ENCODE data around the gene ANKRD13D. TPM values are rescaled to one million over a fixed set of nuclear protein-coding genes. Genes with fewer than 3 reads are reported as not detected.

ANKRD13D gene
- total and polyA plus RNA-seq, 8 donors = 9.8 to 60.7 (median 14.9) TPM

- Histone ChIP-seq H3K36me3 (peaks cover 6 to 62% (median 40%) of the 10 kb centered on the region in 3 donors), H3K4me3 (no peak overlapping the region), H3K27ac (no peak overlapping the region), H3K9me3 (no peaks in the 10 kb centered on the region), H3K4me1 (no peaks in the 10 kb centered on the region), H3K27me3 (no peaks in the 10 kb centered on the region)
- DNase-seq = peak in 1 of 6 donors; percentile 6
- no peak for FAIRE-seq
- intact Hi-C loops (cut with DNase I) = loop anchor here in 1 of 3 donors (10.0 kb wide), 1 partner anchor 130 kb away; no protein-coding TSS in a partner anchor
- TF ChIP-seq, protein P1, sequence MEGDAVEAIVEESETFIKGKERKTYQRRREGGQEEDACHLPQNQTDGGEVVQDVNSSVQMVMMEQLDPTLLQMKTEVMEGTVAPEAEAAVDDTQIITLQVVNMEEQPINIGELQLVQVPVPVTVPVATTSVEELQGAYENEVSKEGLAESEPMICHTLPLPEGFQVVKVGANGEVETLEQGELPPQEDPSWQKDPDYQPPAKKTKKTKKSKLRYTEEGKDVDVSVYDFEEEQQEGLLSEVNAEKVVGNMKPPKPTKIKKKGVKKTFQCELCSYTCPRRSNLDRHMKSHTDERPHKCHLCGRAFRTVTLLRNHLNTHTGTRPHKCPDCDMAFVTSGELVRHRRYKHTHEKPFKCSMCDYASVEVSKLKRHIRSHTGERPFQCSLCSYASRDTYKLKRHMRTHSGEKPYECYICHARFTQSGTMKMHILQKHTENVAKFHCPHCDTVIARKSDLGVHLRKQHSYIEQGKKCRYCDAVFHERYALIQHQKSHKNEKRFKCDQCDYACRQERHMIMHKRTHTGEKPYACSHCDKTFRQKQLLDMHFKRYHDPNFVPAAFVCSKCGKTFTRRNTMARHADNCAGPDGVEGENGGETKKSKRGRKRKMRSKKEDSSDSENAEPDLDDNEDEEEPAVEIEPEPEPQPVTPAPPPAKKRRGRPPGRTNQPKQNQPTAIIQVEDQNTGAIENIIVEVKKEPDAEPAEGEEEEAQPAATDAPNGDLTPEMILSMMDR (IDR thresholded peaks at IDR 0.05) = no peak
- ATAC-seq = no peak
- WGBS, 2 donors = 84 to 86% methylated on average over 15 of the region's 15 CpGs
Measured at GRCh38 chr11:67254798-67255197, 34.3 kb upstream of the ANKRD13D start.

DNA sequence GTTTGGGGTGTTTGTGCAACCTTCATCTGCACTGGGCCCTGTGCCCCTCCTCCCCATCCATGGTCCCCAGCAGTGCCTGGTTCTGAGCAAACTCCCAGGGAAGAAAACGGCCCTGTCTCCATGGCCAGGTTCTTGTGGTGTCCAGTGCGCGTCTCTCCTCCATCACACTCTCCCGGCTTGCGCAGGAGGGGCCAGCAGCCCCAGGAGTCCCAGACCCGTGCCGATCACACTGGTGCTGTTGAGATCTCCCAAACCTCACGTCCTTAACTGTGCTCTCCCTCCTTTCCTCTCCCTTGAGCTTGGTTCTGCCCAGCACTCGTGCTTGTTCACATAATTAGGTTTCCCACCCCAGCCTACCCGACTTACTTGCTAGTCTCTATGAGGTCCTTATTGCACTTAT is 33.8 kb upstream of the ANKRD13D start:
- TF ChIP-seq, protein P1 (IDR thresholded peaks at IDR 0.05) = no peak
- H3K4me3 ChIP-seq = no peak overlapping the region
- peaks cover 6 to 56% (median 35%) of the 10 kb centered on the region in 3 donors for H3K36me3 ChIP-seq
- FAIRE-seq (no peak), DNase-seq (peak in 1 of 6 donors; percentile 35), ATAC-seq (no peak)
- H3K27me3 ChIP-seq = no peaks in the 10 kb centered on the region
- no peaks in the 10 kb centered on the region for H3K9me3 ChIP-seq
- H3K4me1 ChIP-seq = no peaks in the 10 kb centered on the region
- H3K27ac ChIP-seq = no peak overlapping the region
- 83 to 89% methylated on average over 10 of the region's 10 CpGs for WGBS, 2 donors
- intact Hi-C loops (cut with DNase I) = loop anchor here in 1 of 3 donors (10.0 kb wide), 1 partner anchor 129 kb away; no protein-coding TSS in a partner anchor

- H3K9me3 ChIP-seq = no peaks in the 10 kb centered on the region
- H3K4me1 ChIP-seq = no peaks in the 10 kb centered on the region
- ATAC-seq (no peak), DNase-seq (peak in 1 of 6 donors; percentile 45), FAIRE-seq (no peak)
- no peak overlapping the region for H3K27ac ChIP-seq
- peaks cover 6 to 51% (median 30%) of the 10 kb centered on the region in 3 donors for H3K36me3 ChIP-seq
- WGBS, 2 donors = 90% methylated on average over 8 of the region's 8 CpGs
- H3K27me3 ChIP-seq = no peaks in the 10 kb centered on the region
- intact Hi-C loops (cut with DNase I) = loop anchor here in 1 of 3 donors (10.0 kb wide), 1 partner anchor 129 kb away; no protein-coding TSS in a partner anchor
- no peak overlapping the region for H3K4me3 ChIP-seq
- TF ChIP-seq, protein P1 (IDR thresholded peaks at IDR 0.05) = no peak
Measured at GRCh38 chr11:67255864-67256263, 33.2 kb upstream of the ANKRD13D start.

- intact Hi-C loops (cut with DNase I) = loop anchor here in 1 of 3 donors (10.0 kb wide), 1 partner anchor 128 kb away; no protein-coding TSS in a partner anchor
- Histone ChIP-seq H3K4me3 (no peak overlapping the region), H3K36me3 (peaks cover 6 to 44% (median 30%) of the 10 kb centered on the region in 3 donors)
Measured at GRCh38 chr11:67256477-67257135, 32.5 kb upstream of the ANKRD13D start.

More at GRCh38 chr11:67256477-67257135, 32.5 kb upstream of the ANKRD13D start:
- Histone ChIP-seq H3K27me3 (no peaks in the 10 kb centered on the region), H3K27ac (no peak overlapping the region), H3K9me3 (no peaks in the 10 kb centered on the region), H3K4me1 (no peaks in the 10 kb centered on the region)
- ATAC-seq = no peak
- no peak for FAIRE-seq
- WGBS, 2 donors = 79 to 81% methylated on average over 5 of the region's 5 CpGs
- TF ChIP-seq, protein P1 (IDR thresholded peaks at IDR 0.05) = no peak
- peak in 1 of 6 donors; percentile 7 for DNase-seq
